MM.1S (cell line): ENCODE measurements around the gene VRTN.
A peak's percentile ranks its signal among the peaks of the same experiment; 100 is the strongest.

Experiments
- DNase-seq: peaks from one replicate; pipeline ENCODE4 v3.0.0-alpha.2; 2015
- H2AFZ ChIP-seq: fragments of 300-600 bp; sonication (generic); 2 replicates; pipeline ENCODE4 v1.6.0; 2016; ENCODE audit warnings: antibody characterized with exemption, low read length
- H3F3A ChIP-seq: fragments of 300-600 bp; sonication (generic); 2 replicates; pipeline ENCODE4 v1.6.1; 2016; ENCODE audit warnings: mild to moderate bottlenecking, antibody characterized with exemption, low read length, moderate library complexity, mixed read lengths; ENCODE audit not compliant: insufficient read depth
- H3K27ac ChIP-seq: fragments of 300-600 bp; sonication (generic); 2 replicates; pipeline ENCODE4 v1.5.1; 2016; ENCODE audit warnings: mild to moderate bottlenecking, low read length
- H3K27me3 ChIP-seq: fragments of 300-600 bp; sonication (generic); replicated peaks from 2 replicates; pipeline ENCODE4 v1.6.0; 2016; ENCODE audit warnings: low read length; ENCODE audit not compliant: insufficient read depth
- H3K36me3 ChIP-seq: fragments of 300-600 bp; sonication (generic); replicated peaks from 2 replicates; pipeline ENCODE4 v1.6.1; 2016; ENCODE audit warnings: mild to moderate bottlenecking, low read length, mixed read lengths; ENCODE audit not compliant: insufficient read depth
- H3K4me1 ChIP-seq: fragments of 300-600 bp; sonication (generic); 2 replicates; pipeline ENCODE4 v1.6.1; 2016; ENCODE audit warnings: low read length, mixed read lengths
- H3K4me2 ChIP-seq: fragments of 300-600 bp; sonication (generic); 2 replicates; pipeline ENCODE4 v1.6.0; 2016; ENCODE audit warnings: low read depth, low read length
- H3K4me3 ChIP-seq: fragments of 300-600 bp; sonication (generic); 2 replicates; pipeline ENCODE4 v1.5.1; 2016; ENCODE audit warnings: low read length, mixed read lengths
- H3K79me2 ChIP-seq: fragments of 300-600 bp; sonication (generic); 2 replicates; pipeline ENCODE4 v1.6.1; 2016; ENCODE audit warnings: mixed run types, low read length, mixed read lengths
- H3K9ac ChIP-seq: fragments of 300-600 bp; sonication (generic); 2 replicates; pipeline ENCODE4 v1.6.1; 2016; ENCODE audit warnings: low read length, mixed read lengths
- H3K9me2 ChIP-seq: fragments of 300-600 bp; sonication (generic); replicated peaks from 2 replicates; pipeline ENCODE4 v1.6.1; 2016; ENCODE audit warnings: mild to moderate bottlenecking, low read length, mixed read lengths; ENCODE audit not compliant: insufficient read depth
- H3K9me3 ChIP-seq: fragments of 300-600 bp; sonication (generic); replicated peaks from 2 replicates; pipeline ENCODE4 v1.6.1; 2016; ENCODE audit warnings: mild to moderate bottlenecking, low read length, mixed read lengths; ENCODE audit not compliant: insufficient read depth
- H4K20me1 ChIP-seq: fragments of 300-600 bp; sonication (generic); 2 replicates; pipeline ENCODE4 v1.6.1; 2016; ENCODE audit warnings: mild to moderate bottlenecking, low read length, moderate library complexity, mixed read lengths; ENCODE audit not compliant: insufficient read depth
- CTCF ChIP-seq: fragments of 300-600 bp; sonication (generic); IDR thresholded peaks from 2 replicates; pipeline ENCODE4 v1.5.1; 2016; ENCODE audit warnings: antibody characterized with exemption, low read length, mixed read lengths
- EZH2 ChIP-seq: fragments of 300-600 bp; sonication (generic); optimal IDR thresholded peaks from 2 replicates; pipeline ENCODE3; 2017; ENCODE audit warnings: low read depth, mild to moderate bottlenecking, antibody characterized with exemption, low read length, mixed read lengths
- EZH2phosphoT487 ChIP-seq: fragments of 300-600 bp; sonication (generic); IDR thresholded peaks from 2 replicates; pipeline ENCODE4 v1.6.1; 2018; ENCODE audit warnings: antibody characterized with exemption, low read length

The VRTN gene

GRCh38 chr14:74395094-74395493 is 46.8 kb downstream of the VRTN start:
- no peaks in the 10 kb centered on the region for H3K27me3 ChIP-seq
- H3K9me3 ChIP-seq, result no peaks in the 10 kb centered on the region
- no peak overlapping the region for H3K27ac ChIP-seq
- no peak overlapping the region for H3K4me3 ChIP-seq
- H3F3A ChIP-seq, result no peaks in the 10 kb centered on the region
- H3K9me2 ChIP-seq, result no peaks in the 10 kb centered on the region
- no peak overlapping the region for H3K4me2 ChIP-seq
- H2AFZ ChIP-seq, result no peak overlapping the region
- DNase-seq, result no peak
- H3K79me2 ChIP-seq, result no peaks in the 10 kb centered on the region
- no peaks in the 10 kb centered on the region for H3K36me3 ChIP-seq
- no peak overlapping the region for H3K9ac ChIP-seq
- TF ChIP-seq EZH2 (no peak), CTCF (no peak), EZH2phosphoT487 (no peak)
- H4K20me1 ChIP-seq, result no peaks in the 10 kb centered on the region
- H3K4me1 ChIP-seq, result no peaks in the 10 kb centered on the region

- Histone ChIP-seq H3K9me2 (no peaks in the 10 kb centered on the region), H3K27ac (no peak overlapping the region), H2AFZ (no peak overlapping the region), H3K27me3 (no peaks in the 10 kb centered on the region), H3K4me1 (peaks cover 5% of the 10 kb centered on the region), H3K79me2 (no peaks in the 10 kb centered on the region), H3K36me3 (no peaks in the 10 kb centered on the region), H3K9me3 (no peaks in the 10 kb centered on the region), H3K4me2 (no peak overlapping the region), H4K20me1 (no peaks in the 10 kb centered on the region), H3K9ac (no peak overlapping the region), H3K4me3 (no peak overlapping the region), H3F3A (peaks cover 7% of the 10 kb centered on the region)
- DNase-seq, result no peak
- TF ChIP-seq EZH2phosphoT487, result no peak
- TF ChIP-seq CTCF, result no peak
- TF ChIP-seq EZH2, result no peak
Observed at GRCh38 chr14:74400031-74400685, 51.9 kb downstream of the VRTN start.

- Histone ChIP-seq H3K4me3 (no peak overlapping the region; the same call in 1 of the 2 replicates), H3K4me1 (peaks cover 5% of the 10 kb centered on the region), H2AFZ (peak overlapping the region; percentile 80), H3K4me2 (peak overlapping the region; percentile 98), H3K36me3 (no peaks in the 10 kb centered on the region), H3F3A (peaks cover 7% of the 10 kb centered on the region), H3K27me3 (no peaks in the 10 kb centered on the region), H3K79me2 (no peaks in the 10 kb centered on the region), H4K20me1 (no peaks in the 10 kb centered on the region), H3K9ac (no peak overlapping the region), H3K9me3 (no peaks in the 10 kb centered on the region), H3K27ac (peak overlapping the region; percentile 66; the same call in 1 of the 2 replicates), H3K9me2 (no peaks in the 10 kb centered on the region)
- TF ChIP-seq EZH2, result no peak
- no peak for TF ChIP-seq CTCF
- no peak for TF ChIP-seq EZH2phosphoT487
- no peak for DNase-seq
Observed at GRCh38 chr14:74400919-74401503, 52.7 kb downstream of the VRTN start.
